HG02759 (cell line): Measurements from ENCODE around the gene GLUD1.
"Not testable (repeated sequence)": the region's sequence is repeated elsewhere in the genome, so short reads cannot be mapped to it uniquely, and the experiment has no call there.

Source experiments
- ATAC-seq: cut with Tn5 transposase; IDR thresholded peaks from one replicate; pipeline ENCODE4 v1.9.1; 2021; ENCODE audit warnings: mild to moderate bottlenecking, moderate library complexity; ENCODE audit not compliant: unreplicated experiment

The GLUD1 gene

DNA sequence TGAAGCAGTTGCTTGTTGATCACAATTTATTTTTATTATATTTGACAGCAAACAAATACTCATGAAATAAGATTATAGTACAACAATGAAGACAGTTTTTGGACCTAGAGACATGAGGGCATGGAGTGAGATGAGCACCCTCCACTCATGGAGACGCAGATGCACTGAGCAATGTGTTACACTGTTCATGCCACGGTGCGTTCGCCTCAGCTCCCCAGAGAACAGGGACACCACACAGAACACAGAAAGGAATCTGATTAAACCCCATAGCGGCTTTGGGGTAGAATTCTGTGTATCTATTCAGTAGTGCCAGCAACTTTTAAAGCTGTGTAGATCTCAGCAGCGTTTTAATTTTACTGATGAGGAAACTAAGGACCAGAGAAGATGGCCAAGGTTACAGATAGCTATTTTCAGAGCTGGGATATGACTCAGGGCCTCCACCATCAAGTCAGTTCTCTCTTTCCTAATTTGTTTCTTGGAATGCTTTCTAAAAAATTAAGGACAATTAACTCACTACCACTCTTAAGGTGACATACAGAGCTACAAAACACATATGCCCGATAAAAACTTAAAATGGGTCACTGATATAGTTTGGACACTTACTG, 41.0 kb downstream of the GLUD1 start:
- no peak for ATAC-seq

DNA sequence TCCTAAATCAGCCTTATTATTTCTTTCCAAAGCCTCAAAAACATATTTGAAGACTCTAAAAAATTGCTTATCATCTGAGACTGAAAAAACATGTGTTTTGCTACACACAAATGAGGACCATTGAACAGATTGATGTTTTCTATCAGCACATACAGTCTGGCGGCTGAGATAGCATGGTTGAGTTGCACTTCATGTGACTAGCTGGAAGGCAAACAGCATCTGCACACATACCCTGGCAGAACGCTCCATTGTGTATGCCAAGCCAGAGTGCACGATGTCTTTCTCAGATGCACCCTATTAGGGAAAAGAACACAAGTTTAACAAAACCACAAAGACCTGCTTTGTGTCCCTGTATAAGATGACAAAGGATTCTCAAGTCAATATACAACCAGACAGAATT, 41.5 kb downstream of the GLUD1 start:
- ATAC-seq = no peak

DNA sequence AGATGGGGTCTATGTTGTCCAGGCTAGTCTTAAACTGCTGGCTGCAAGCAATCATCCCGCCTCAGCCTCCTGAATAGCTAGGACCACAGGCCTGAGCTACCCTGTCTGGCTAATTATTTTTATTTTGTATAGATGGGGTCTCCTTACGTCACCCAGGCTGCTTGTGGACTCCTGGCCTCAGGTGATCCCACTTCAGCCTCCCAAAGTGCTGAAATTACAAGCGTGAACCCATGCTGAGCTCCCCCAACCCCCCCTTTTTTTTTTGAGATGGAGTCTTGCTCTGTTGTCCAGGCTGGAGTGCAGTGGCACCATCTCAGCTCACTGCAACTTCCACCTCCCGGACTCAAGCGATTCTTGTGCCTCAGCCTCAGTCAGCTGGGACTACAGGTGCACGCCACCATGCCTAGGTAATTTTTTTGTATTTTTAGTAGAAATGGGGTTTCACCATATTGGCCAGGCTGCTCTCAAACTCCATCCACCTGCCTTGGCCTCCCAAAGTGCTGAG, 49.2 kb downstream of the GLUD1 start:
- no peak for ATAC-seq

DNA sequence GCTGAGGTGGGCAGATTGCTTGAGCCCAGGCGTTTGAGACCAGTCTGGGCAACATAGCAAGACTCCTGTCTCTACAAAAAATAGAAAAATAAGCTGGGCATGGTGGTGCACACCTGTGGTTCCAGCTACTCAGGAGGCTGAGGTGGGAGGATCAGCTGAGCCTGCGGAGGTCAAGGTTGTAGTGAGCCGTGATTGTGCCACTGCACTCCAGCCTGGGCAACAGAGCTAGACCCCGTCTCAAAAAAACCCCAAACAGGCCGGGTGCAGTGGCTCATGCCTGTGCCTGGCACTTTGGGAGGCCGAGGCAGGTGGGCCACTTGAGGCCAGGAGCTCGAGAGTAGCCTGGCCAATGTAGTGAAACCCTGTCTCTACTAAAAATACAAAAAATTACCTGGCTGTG, 51.1 kb downstream of the GLUD1 start:
- ATAC-seq = not testable (repeated sequence)

DNA sequence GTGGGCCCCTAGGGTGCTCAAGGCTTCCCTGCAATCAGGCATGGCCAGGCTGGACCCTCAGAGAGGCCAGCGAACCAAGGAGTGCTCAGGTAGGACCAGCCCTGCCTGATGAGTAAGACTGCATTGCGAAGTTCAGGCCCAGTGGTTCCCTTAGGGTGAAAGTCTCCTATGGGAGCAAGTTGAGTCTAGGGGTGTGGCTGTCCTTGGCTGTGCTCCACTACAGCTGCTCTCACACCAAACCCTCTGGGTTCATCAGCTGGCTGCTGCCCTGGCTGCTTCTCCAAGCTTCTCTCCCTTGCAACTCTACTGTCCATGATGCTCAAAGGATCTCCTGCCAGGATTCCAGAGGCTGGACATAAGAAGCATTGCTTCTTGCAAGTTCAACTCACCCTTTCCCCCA, 55.9 kb downstream of the GLUD1 start:
- no peak for ATAC-seq

DNA sequence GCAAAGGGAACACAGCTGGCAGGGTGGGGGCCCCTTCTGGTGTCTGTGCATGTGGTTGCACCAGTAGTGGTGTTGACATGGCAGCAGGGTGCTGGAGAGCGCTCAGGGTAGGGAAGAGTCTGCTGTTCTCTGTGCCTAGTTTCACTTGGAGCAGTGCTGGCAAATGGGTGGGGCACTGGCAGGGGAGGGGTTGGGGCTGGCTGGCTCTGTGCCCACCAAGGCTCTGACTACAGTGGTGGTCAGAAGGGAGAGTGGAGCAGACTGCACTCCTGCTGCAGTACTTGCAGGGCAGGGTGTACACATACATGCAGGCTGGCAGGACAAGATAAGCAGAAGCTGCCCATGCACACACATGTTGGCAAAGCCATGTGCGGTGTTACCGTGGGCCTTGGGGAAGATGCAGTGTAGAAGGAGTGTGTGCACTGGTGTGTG, 56.3 kb downstream of the GLUD1 start:
- ATAC-seq = no peak

DNA sequence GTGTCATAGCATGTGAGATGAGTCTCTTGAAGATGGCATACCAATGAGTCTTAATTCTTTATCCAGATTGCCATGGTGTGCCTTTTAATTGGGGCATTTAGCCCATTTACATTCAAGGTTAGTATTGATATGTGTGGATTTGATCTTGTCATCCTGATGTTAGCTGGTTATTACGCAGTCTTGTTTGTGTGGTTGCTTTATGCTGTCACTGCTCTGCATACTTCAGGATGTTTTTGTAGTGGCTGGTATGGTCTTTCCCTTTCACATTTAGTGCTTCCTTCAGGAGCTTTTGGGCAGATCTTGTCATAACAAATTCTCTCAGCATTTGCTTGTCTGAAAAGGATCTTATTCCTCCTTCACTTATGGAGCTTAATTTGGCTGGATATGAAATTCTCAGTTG, 58.0 kb downstream of the GLUD1 start:
- no peak for ATAC-seq

DNA sequence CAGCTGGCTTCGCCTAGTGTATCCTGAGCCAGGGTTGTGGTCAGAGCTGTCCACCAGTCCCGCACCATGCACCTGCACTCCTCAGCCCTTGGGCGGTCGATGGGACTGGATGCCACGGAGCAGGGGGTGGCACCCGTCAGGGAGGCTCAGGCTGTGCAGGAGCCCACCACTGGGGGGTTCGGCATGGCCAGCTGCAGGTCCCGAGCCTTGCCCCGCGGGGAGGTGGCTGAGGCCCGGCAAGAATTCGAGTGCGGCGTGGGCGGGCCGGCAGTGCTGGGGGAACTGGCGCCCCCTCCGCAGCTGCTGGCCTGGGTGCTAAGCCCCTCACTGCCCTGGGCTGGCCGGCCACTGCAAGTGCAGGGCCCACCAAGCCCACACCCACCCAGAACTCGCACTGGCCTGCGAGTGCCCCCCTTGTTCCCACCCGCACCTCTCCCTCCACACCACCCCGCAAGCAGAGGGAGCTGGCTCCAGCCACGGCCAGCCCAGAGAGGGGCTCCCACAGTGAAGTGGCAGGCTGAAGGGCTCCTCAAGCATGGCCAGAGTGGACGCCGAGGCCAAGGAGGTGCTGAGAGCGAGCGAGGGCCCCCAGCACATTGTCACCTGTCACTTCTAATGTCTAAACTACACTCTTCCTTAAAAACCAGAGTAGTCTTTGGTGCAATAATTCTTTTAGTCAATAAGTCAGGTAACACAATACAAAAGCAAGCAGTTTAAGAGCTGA, 63.6 kb downstream of the GLUD1 start:
- ATAC-seq = no peak

DNA sequence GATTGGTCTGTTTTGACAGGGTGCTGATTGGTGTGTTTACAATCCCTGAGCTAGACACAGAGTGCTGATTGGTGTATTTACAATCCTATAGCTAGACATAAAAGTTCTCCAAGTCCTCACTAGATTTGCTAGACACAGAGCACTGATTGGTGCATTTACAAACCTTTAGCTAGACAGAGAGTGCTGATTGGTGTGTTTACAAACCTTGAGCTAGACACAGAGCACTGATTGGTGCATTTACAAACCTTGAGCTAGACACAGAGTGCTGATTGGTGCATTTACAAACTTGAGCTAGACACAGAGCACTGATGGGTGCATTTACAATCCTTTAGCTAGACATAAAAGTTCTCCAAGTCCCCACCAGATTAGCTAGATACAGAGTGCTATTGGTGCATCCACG, 64.2 kb downstream of the GLUD1 start:
- ATAC-seq = not testable (repeated sequence)

DNA sequence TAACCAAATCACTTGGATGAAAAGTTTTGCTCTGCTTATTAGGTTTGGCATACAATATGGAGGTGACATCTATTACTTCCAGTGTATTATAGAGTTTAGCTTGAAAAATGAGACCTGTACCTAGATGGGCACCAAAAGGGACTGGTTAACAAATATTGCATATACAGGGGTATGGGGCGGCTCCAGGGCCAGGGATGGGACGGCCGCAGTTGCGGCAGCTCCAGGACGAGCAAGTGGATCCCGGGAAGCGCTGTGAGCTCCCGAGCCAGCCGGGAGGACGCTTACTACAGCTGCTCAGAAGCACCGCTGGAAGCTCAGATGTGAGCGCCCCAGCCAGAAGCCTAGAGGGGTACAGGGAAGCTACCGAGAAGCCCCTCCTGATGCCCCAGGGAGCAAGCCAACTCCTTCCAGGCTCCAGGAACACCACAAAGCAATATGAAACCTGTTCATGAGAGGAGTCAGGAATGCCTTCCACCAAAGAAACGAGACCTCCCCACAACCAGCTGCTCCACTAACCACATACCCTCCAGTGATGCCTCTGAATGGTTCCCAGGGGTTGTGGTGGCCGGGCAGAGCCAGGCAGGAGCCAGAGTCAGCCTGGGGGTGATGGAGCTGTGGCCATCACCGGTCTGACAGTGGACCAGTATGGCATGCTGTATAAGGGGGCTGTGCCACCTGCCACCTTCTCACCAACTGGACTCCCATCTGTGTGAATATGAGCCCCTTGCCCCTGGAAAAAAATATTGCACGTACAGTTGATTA, 67.7 kb downstream of the GLUD1 start:
- not testable (repeated sequence) for ATAC-seq

DNA sequence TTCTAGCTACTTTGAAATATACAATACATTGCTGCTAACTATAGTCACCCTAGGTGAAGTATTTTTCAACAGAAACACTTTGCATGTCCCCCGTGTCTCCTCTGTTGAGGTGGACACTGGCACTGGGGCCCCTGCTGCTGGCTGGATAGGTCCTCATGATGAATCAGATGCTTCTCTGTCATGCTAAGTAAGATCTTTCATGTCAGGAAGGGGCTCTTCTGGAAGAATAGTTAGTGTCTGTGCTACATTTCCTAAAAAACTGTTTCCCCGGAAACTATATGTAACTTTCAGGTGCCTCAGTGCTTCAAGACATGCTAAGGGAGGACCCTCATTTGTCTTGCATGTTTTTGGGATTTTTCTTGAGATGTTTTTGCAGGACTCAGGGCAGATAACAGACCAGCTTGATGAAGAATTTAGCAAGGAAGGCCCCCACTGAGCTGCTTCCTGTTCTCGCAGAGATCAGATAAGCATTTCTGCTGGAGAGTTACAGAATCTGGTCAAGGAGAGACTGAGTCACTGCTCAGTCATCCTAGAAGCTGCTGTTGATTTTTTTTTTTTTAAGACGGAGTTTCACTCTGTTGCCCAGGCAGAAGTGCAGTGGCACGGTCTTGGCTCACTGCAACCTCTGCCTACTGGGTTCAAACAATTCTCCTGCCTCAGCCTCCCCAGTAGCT, 69.2 kb downstream of the GLUD1 start:
- not testable (repeated sequence) for ATAC-seq

DNA sequence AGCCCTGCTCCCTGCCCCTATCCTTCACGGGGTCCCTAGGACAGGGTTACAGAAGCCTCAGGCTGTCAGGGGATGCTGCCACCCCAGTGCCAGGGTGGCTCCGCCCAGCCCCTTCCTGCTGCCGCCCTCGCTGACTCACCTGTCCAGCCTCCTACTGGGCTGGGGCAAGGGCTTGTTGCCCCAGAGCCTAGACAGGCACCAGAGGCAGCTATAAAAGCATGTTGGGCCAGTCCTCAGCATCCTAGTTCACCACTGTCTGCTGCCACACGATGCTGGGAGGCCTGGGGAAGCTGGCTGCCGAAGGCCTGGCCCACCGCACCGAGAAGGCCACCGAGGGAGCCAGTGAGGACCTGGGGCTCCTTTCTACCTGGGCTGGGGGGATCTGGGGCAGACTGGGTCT, 74.6 kb downstream of the GLUD1 start, which contains the start of gene FAM25A:
FAM25A (plus strand) TSS at position 239 of the 400 bp plus-strand sequence; CDS start at position 270, 31 bp downstream.
- ATAC-seq = not testable (repeated sequence)

DNA sequence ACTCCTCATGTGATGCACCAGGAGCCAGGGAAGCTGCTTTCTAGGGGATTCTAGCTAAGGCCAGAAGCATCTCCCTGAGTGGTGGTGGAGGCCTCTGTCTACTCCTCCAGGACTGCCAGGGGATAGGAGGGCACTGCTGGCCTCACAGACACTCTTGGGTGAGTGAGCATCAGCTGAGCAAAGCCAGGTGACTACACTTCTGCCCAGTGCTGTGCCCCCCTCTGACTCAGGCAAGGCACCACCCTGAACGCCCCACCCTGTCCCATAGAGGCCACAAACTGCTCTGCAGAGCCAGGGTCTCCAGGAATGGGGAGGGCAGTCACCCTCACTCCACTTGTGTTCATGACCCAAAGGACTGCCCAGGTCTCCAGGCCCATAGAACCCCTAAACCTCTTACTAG, 75.1 kb downstream of the GLUD1 start:
- not testable (repeated sequence) for ATAC-seq

DNA sequence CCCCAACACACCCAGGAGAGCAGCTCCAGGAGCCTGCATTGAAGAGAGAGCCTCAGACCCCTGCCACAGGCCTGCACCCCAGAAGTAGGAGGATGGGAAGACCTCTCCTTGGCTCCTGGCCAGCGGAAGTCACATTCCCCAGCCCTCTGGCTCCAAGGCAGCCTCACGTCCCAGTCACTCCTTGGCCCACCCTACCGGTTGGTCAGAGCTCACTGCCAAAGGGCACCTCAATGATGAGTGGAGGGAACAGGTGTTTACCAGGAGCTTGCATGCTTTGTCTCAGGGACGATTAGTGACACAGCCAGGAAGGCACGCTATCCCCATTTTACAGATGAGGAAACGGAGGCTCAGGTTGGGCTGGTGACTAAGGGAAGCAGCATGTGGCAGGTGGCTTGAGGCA, 75.6 kb downstream of the GLUD1 start:
- not testable (repeated sequence) for ATAC-seq

DNA sequence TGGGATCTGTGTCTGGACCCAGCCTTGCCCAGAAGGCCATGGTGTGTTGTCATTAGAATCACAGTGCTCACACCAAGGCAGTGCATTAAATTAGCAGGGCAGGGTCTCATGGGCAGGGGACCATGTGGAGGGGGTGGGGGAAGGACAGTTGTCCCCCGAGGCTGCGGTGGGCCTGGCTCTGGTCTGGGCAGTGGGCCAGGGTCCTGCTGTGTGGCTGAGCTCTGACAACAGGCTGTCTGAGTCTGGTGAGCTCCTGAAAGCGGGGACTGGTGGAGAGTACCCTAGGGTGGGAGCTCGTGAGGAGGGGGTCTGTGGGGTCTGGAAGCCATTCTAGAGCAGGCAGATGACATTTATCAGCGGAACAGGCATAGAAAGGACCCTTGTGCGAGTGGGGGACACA, 76.5 kb downstream of the GLUD1 start:
- ATAC-seq = not testable (repeated sequence)

DNA sequence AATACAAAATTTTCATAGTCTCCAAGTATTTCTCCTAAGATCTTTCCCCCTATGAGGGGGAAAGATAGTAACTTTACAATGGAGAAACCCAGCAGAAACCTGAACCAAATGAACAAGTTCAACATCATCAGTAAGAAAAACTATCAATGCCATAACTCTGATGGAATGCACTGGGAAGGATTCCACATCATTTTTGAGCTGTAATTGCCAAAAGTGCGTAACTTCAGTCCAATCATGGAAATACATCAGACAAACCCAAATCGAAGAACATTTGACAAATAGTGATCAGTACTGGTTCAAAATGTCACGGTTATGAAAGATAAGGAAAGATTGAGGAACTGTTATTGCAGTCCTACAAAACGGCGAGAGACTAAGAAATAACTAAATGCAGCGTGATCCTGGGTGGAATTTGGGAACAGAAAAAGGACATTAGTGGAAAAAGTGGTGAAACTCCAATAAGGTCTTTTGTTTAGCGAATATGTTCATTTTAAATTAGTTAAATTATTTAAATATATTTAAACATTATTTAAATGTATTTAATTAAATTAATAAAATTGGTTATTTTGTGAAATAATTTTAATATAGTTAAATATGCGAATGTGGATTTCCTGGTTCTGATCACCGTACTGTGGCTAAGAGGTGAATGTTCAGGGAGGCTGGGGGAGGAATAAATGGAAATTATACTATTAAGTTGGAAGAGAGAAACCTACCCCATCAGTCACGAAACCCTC, 79.5 kb downstream of the GLUD1 start:
- ATAC-seq = not testable (repeated sequence)

DNA sequence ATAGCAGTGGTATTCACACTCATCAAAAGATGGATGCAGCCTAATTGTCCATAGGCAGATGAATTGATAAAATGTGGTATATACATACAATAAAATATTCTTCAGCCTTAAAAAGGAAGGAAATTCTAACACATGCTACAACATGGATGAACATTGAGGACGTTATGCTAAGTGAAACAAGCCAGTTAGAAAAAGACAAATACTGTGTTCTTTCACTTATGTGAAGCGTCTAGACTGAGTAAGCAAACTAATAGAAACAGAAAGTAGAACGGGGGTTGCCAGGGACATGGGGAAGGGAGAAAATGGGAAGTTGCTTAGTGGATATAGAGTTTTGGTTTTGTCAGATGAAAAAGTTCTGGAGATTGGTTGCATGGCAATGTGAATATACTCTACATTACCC, 81.1 kb downstream of the GLUD1 start:
- ATAC-seq = not testable (repeated sequence)

DNA sequence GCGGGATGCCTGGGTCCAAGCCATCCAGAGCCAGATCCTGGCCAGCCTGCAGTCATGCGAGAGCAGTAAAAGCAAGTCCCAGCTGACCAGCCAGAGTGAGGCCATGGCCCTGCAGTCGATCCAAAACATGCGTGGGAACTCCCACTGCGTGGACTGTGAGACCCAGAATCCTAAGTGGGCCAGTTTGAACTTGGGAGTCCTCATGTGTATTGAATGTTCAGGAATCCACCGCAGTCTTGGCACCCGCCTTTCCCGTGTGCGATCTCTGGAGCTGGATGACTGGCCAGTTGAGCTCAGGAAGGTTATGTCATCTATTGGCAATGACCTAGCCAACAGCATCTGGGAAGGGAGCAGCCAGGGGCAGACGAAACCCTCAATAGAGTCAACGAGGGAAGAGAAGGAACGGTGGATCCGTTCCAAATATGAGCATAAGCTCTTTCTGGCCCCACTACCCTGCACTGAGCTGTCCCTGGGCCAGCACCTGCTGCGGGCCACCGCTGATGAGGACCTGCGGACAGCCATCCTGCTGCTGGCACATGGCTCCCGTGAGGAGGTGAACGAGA, 85.4 kb downstream of the GLUD1 start:
- not testable (repeated sequence) for ATAC-seq

DNA sequence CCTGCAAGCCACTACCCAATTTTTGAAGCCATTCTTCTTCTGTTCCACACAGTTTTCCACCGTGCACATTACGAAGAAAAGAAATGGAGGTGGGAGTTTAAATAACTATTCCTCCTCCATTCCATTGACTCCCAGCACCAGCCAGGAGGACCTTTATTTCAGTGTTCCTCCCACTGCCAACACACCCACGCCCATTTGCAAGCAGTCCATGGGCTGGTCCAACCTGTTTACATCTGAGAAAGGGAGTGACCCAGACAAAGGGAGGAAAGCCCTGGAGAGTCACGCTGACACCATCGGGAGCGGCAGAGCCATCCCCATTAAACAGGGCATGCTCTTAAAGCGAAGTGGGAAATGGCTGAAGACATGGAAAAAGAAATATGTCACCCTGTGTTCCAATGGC, 86.3 kb downstream of the GLUD1 start:
- ATAC-seq = not testable (repeated sequence)

DNA sequence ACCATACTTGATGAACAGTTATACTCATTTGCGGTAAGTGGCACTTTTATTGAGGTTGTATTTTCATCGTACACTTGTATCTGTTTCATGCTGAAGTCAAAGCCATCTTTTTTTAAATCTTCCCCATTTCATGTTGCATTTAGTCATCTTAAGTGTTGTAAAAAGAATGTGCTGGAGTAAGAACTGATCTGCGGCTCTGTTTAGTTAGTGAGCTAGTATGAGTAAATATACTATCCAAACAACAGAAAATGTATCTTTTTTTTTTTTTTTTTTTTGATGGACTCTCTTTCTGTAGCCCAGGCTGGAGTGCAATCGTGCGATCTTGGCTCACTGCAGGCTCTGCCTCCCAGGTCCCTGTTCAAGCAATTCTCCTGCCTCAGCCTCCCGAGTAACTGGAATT, 87.0 kb downstream of the GLUD1 start:
- not testable (repeated sequence) for ATAC-seq
